ENCODE results near the gene CCDC70. TPM values are rescaled to one million over a fixed set of nuclear protein-coding genes. Genes with fewer than 3 reads are reported as not detected.

The CCDC70 gene
- total RNA-seq, 1 experiment from 2014 or later = not detected

- TF ChIP-seq EMX1 (CRISPR knock-in tag; IDR thresholded peaks at IDR 0.05) = no peak
- TF ChIP-seq OVOL2 (CRISPR knock-in tag; IDR thresholded peaks at IDR 0.05; ENCODE audit: borderline replicate concordance) = no peak
- no peak for TF ChIP-seq MXD4 (CRISPR knock-in tag; IDR thresholded peaks at IDR 0.05; ENCODE audit: borderline replicate concordance)
- TF ChIP-seq FOXP1 (CRISPR knock-in tag; IDR thresholded peaks at IDR 0.05; ENCODE audit: borderline replicate concordance) = no peak
- no peak for TF ChIP-seq NFATC4 (CRISPR knock-in tag; IDR thresholded peaks at IDR 0.05)
- TF ChIP-seq TEAD4 (CRISPR knock-in tag; IDR thresholded peaks at IDR 0.05) = no peak
- no peak for TF ChIP-seq RORB (CRISPR knock-in tag; IDR thresholded peaks at IDR 0.05)
- TF ChIP-seq USF2 (CRISPR knock-in tag; IDR thresholded peaks at IDR 0.05) = no peak
- no peak for TF ChIP-seq ZBTB43 (CRISPR knock-in tag; IDR thresholded peaks at IDR 0.05)
- peaks cover 43% of the 10 kb centered on the region for H3K4me1 Mint-ChIP-seq
- H3K36me3 Mint-ChIP-seq = no peaks in the 10 kb centered on the region
- no peak overlapping the region for H3K4me3 Mint-ChIP-seq
- DNase-seq (ENCODE audit: low spot score) = no peak
- H3K27me3 Mint-ChIP-seq (ENCODE audit: low read depth) = peaks cover 10% of the 10 kb centered on the region
- ChIA-PET CTCF (interaction anchor here (1.0 to 1.2 kb wide), 3 partner anchors 12 to 308 kb away, joined by 3 to 4 read pairs (median 4); no protein-coding TSS in a partner anchor), POLR2A (no interaction called here)
- no peak for ATAC-seq
- no peaks in the 10 kb centered on the region for H3K9me3 Mint-ChIP-seq
- no peak overlapping the region for H3K27ac Mint-ChIP-seq
Observed at GRCh38 chr13:51819544-51819943, 42.2 kb upstream of the CCDC70 start.

GRCh38 chr13:51820016-51820597, 41.7 kb upstream of the CCDC70 start:
- ATAC-seq = no peak
- Mint-ChIP-seq H3K27ac (no peak overlapping the region), H3K4me3 (no peak overlapping the region), H3K4me1 (peaks cover 47% of the 10 kb centered on the region), H3K9me3 (no peaks in the 10 kb centered on the region), H3K36me3 (no peaks in the 10 kb centered on the region), H3K27me3 (ENCODE audit: low read depth) (peaks cover 10% of the 10 kb centered on the region)
- CTCF ChIA-PET = interaction anchor here (0.6 to 1.4 kb wide), 2 partner anchors 116 to 221 kb away, joined by 4 read pairs; no protein-coding TSS in a partner anchor
- POLR2A ChIA-PET = no interaction called here
- DNase-seq (ENCODE audit: low spot score) = no peak
- TF ChIP-seq CREB1 (CRISPR knock-in tag; IDR thresholded peaks at IDR 0.05) (no peak), TEAD1 (CRISPR knock-in tag; IDR thresholded peaks at IDR 0.05) (no peak), ZBTB21 (CRISPR knock-in tag; IDR thresholded peaks at IDR 0.05; ENCODE audit: borderline replicate concordance) (no peak), JUN (CRISPR knock-in tag; IDR thresholded peaks at IDR 0.05) (no peak), ATF6 (CRISPR knock-in tag; IDR thresholded peaks at IDR 0.05) (no peak), ZNF671 (CRISPR knock-in tag; IDR thresholded peaks at IDR 0.05) (no peak), AFF4 (CRISPR knock-in tag; IDR thresholded peaks at IDR 0.05; ENCODE audit: borderline replicate concordance) (no peak), ZNF416 (CRISPR knock-in tag; IDR thresholded peaks at IDR 0.05) (no peak), FOXK1 (CRISPR knock-in tag; IDR thresholded peaks at IDR 0.05) (no peak), TP53 (CRISPR knock-in tag; IDR thresholded peaks at IDR 0.05) (no peak), STAT6 (CRISPR knock-in tag; conservative IDR thresholded peaks at IDR 0.05; ENCODE audit: low read depth) (no peak), KAT7 (CRISPR knock-in tag; IDR thresholded peaks at IDR 0.05; ENCODE audit: borderline replicate concordance) (no peak), ZNF121 (CRISPR knock-in tag; IDR thresholded peaks at IDR 0.05) (no peak), NR3C1 (CRISPR knock-in tag; conservative IDR thresholded peaks at IDR 0.05; ENCODE audit: low read depth) (no peak), USF2 (CRISPR knock-in tag; IDR thresholded peaks at IDR 0.05) (no peak), HMGA2 (CRISPR knock-in tag; IDR thresholded peaks at IDR 0.05) (no peak)

Data from WTC11 (cell line).